K562 (cell line): ENCODE measurements around the gene ZNF451. TPM values are rescaled to one million over a fixed set of nuclear protein-coding genes. Genes with fewer than 3 reads are reported as not detected.
A peak's percentile ranks its signal among the peaks of the same experiment; 100 is the strongest.

ENCODE experiments used
- CBX5 ChIP-seq: IDR thresholded peaks from 2 replicates; pipeline ENCODE4 v1.6.1; 2014; ENCODE audit warnings: low read depth, borderline replicate concordance
- ELF2 ChIP-seq: fragments of 250-450 bp; sonication (Bioruptor Pico); IDR thresholded peaks from 2 replicates; pipeline ENCODE4 v1.5.0; 2021; ENCODE audit warnings: mild to moderate bottlenecking
- ETV1 ChIP-seq: fragments of 450-650 bp; conservative IDR thresholded peaks from 2 replicates; pipeline ENCODE4 v1.6.1; 2016; ENCODE audit warnings: missing genetic modification characterization, control low read depth, low read depth, missing compliant biosample characterization
- ETV5 ChIP-seq: sonication (generic); formaldehyde crosslinking; IDR thresholded peaks from 2 replicates; pipeline ENCODE4 v1.4.0; 2020; ENCODE audit warnings: low read depth, mild to moderate bottlenecking, missing genetic modification reagents
- FIP1L1 ChIP-seq: fragments of 200-400 bp; formaldehyde crosslinking; IDR thresholded peaks from 2 replicates; pipeline ENCODE4 v1.6.1; 2018; ENCODE audit warnings: mild to moderate bottlenecking, low read depth, low read length; ENCODE audit not compliant: poor library complexity, severe bottlenecking
- GATAD2B ChIP-seq: fragments of 450-650 bp; IDR thresholded peaks from 2 replicates; pipeline ENCODE4 v1.6.1; 2017; ENCODE audit warnings: mild to moderate bottlenecking, borderline replicate concordance
- HLTF ChIP-seq: fragments of 450-650 bp; IDR thresholded peaks from 2 replicates; pipeline ENCODE4 v1.6.1; 2016
- MTA1 ChIP-seq: fragments of 450-650 bp; IDR thresholded peaks from 2 replicates; pipeline ENCODE4 v1.6.1; 2017; ENCODE audit warnings: borderline replicate concordance
- PCBP1 ChIP-seq: fragments of 200-400 bp; formaldehyde crosslinking; IDR thresholded peaks from 2 replicates; pipeline ENCODE4 v1.6.1; 2018; ENCODE audit warnings: mild to moderate bottlenecking, low read depth, low read length; ENCODE audit not compliant: poor library complexity, severe bottlenecking
- PHF8 ChIP-seq: fragments of 200-600 bp; sonication (generic); IDR thresholded peaks from 2 replicates; pipeline ENCODE4 v1.6.1; 2012; ENCODE audit warnings: mixed run types, mild to moderate bottlenecking, inconsistent platforms, low read length, moderate library complexity, borderline replicate concordance
- RBM17 ChIP-seq: fragments of 200-400 bp; formaldehyde crosslinking; IDR thresholded peaks from 2 replicates; pipeline ENCODE4 v1.6.1; 2017; ENCODE audit warnings: low read depth, mild to moderate bottlenecking, low read length, borderline replicate concordance
- SMC3 ChIP-seq: conservative IDR thresholded peaks from 2 replicates; pipeline ENCODE4 v1.6.1; 2011; ENCODE audit warnings: low read depth, low read length, improper control_type of control experiment; ENCODE audit not compliant: insufficient read depth
- TAL1 ChIP-seq: fragments of 450-650 bp; IDR thresholded peaks from 2 replicates; pipeline ENCODE4 v1.6.1; 2016; ENCODE audit warnings: mild to moderate bottlenecking
- TCF3 ChIP-seq: sonication (generic); formaldehyde crosslinking; IDR thresholded peaks from 2 replicates; pipeline ENCODE4 v1.4.0; 2020; ENCODE audit warnings: mild to moderate bottlenecking, missing genetic modification reagents
- ZC3H8 ChIP-seq: fragments of 450-650 bp; IDR thresholded peaks from 2 replicates; pipeline ENCODE4 v1.6.1; 2017
- ZNF124 ChIP-seq: sonication (generic); formaldehyde crosslinking; IDR thresholded peaks from 2 replicates; pipeline ENCODE4 v1.8.1; 2022; ENCODE audit warnings: missing genetic modification reagents
- ZNF431 ChIP-seq: sonication (generic); formaldehyde crosslinking; IDR thresholded peaks from 2 replicates; pipeline ENCODE4 v1.8.0; 2022; ENCODE audit warnings: mild to moderate bottlenecking, missing genetic modification reagents
- ZNF79 ChIP-seq: fragments of 250-450 bp; sonication (Bioruptor Pico); IDR thresholded peaks from 2 replicates; pipeline ENCODE4 v1.4.0; 2020; ENCODE audit warnings: low read depth, mild to moderate bottlenecking, moderate library complexity
- polyA plus RNA-seq, 8 experiments: library from polyadenylated mRNA; depleted of rRNA in 4 of 8; stranded (reverse) in 5 of 8; unstranded in 3 of 8; fragments of >200 nt; fragmentation: Nextera tagmentation in 2 of 8; fragmentation: Illumina TruSeq in 1 of 8; extraction: Ambion mirVana in 2 of 8; extraction: Trizol in 1 of 8; gene quantifications; 2 replicates each; pipeline versions ENCODE4 v1.2.1 to v1.2.3, GENCODE V29; 2011 to 2014; ENCODE audit warnings: inconsistent platforms in 1 of 8, missing spikeins in 1 of 8
- total RNA-seq, 7 experiments: library from RNA; depleted of rRNA in 6 of 7; stranded (reverse); fragments of >200 nt in 6 of 7; fragmentation: Illumina TruSeq in 2 of 7; extraction: Trizol in 2 of 7; gene quantifications; 2 replicates each; pipeline versions ENCODE4 v1.2.1 to v1.2.3, GENCODE V29; 2011 to 2021; ENCODE audit warnings: low replicate concordance in 1 of 7
- TF ChIP-seq, protein P1 (sequence below): fragments of 250-450 bp; sonication (Bioruptor Pico); IDR thresholded peaks from 2 replicates; pipeline ENCODE4 v1.5.0; 2020; ENCODE audit warnings: mild to moderate bottlenecking, borderline replicate concordance
- TF ChIP-seq, protein P2 (sequence below): fragments of 450-650 bp; IDR thresholded peaks from 2 replicates; pipeline ENCODE4 v1.6.1; 2017; ENCODE audit warnings: antibody characterized with exemption, mild to moderate bottlenecking
- TF ChIP-seq, protein P3 (sequence below): sonication (generic); formaldehyde crosslinking; IDR thresholded peaks from 2 replicates; pipeline ENCODE4 v1.8.0; 2022; ENCODE audit warnings: missing genetic modification reagents, mild to moderate bottlenecking, borderline replicate concordance

ZNF451 gene
- total and polyA plus RNA-seq, 9 of the 15 experiments (the other 6 are each of a cell fraction or from before 2014, with no cell fraction given), result 16.1 to 74.3 (median 38.3) TPM

DNA sequence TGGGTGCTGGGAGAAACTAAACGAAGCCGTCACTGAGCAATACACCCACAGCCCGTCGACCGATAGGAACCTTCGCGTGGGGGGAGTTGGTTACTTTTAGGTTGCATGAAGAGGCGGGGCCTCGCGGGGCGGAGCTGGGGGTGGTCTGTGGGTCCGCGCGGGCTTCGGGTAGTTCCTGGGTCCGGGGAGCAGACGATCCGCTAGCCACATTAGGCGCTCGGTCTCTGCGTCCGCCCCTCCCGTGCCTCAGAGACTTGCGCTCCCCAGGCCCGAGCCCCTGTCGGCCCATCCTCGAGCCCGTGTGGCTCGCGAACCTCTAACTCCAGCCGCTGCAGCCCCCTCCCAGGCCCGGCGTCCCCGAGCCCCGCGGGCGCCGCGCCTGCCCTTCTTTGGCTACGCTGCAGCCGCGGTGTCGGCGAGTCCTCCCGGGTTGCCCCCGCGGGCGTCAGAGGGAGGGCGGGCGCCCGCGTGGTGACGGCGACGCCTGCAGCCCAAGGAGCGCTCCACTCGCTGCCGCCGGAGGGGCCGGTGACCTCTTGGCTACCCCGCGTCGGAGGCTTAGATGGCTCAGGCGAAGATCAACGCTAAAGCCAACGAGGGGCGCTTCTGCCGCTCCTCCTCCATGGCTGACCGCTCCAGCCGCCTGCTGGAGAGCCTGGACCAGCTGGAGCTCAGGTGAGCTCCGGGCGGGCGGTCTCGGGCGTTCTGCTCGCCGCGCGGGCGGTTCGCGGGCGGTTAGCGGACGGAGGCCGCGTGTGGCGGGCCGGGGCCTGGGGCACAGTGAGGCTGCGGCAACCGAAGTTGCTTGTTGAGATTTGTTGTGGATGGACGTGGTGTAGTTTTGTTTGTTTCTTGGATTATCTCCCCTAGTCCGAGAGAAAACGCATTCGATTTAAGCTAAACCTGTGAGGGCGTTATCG is 82.4 kb downstream of the ZNF451 start, which contains the start of gene BAG2 (continued):
- TF ChIP-seq, protein P1, sequence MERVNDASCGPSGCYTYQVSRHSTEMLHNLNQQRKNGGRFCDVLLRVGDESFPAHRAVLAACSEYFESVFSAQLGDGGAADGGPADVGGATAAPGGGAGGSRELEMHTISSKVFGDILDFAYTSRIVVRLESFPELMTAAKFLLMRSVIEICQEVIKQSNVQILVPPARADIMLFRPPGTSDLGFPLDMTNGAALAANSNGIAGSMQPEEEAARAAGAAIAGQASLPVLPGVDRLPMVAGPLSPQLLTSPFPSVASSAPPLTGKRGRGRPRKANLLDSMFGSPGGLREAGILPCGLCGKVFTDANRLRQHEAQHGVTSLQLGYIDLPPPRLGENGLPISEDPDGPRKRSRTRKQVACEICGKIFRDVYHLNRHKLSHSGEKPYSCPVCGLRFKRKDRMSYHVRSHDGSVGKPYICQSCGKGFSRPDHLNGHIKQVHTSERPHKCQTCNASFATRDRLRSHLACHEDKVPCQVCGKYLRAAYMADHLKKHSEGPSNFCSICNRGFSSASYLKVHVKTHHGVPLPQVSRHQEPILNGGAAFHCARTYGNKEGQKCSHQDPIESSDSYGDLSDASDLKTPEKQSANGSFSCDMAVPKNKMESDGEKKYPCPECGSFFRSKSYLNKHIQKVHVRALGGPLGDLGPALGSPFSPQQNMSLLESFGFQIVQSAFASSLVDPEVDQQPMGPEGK (CRISPR knock-in tag), result no peak
- TF ChIP-seq TCF3 (CRISPR knock-in tag) (no peak; the same call in 1 of the 2 replicates), ZC3H8 (no peak), SMC3 (no peak), TAL1 (no peak), ETV5 (CRISPR knock-in tag) (peak; percentile 55; the same call in 1 of the 2 replicates), GATAD2B (peak; percentile 26; the same call in 1 of the 2 replicates), ZNF431 (CRISPR knock-in tag) (peak; percentile 75), HLTF (no peak), FIP1L1 (peak; percentile 93), ELF2 (peak; percentile 64; the same call in 1 of the 2 replicates), CBX5 (no peak), ZNF79 (CRISPR knock-in tag) (no peak), PCBP1 (peak; percentile 94), ZNF124 (CRISPR knock-in tag) (no peak), RBM17 (no peak), MTA1 (peak; percentile 48; the same call in 1 of the 2 replicates), PHF8 (peak; percentile 88), ETV1 (tag) (no peak)
- TF ChIP-seq, protein P2, sequence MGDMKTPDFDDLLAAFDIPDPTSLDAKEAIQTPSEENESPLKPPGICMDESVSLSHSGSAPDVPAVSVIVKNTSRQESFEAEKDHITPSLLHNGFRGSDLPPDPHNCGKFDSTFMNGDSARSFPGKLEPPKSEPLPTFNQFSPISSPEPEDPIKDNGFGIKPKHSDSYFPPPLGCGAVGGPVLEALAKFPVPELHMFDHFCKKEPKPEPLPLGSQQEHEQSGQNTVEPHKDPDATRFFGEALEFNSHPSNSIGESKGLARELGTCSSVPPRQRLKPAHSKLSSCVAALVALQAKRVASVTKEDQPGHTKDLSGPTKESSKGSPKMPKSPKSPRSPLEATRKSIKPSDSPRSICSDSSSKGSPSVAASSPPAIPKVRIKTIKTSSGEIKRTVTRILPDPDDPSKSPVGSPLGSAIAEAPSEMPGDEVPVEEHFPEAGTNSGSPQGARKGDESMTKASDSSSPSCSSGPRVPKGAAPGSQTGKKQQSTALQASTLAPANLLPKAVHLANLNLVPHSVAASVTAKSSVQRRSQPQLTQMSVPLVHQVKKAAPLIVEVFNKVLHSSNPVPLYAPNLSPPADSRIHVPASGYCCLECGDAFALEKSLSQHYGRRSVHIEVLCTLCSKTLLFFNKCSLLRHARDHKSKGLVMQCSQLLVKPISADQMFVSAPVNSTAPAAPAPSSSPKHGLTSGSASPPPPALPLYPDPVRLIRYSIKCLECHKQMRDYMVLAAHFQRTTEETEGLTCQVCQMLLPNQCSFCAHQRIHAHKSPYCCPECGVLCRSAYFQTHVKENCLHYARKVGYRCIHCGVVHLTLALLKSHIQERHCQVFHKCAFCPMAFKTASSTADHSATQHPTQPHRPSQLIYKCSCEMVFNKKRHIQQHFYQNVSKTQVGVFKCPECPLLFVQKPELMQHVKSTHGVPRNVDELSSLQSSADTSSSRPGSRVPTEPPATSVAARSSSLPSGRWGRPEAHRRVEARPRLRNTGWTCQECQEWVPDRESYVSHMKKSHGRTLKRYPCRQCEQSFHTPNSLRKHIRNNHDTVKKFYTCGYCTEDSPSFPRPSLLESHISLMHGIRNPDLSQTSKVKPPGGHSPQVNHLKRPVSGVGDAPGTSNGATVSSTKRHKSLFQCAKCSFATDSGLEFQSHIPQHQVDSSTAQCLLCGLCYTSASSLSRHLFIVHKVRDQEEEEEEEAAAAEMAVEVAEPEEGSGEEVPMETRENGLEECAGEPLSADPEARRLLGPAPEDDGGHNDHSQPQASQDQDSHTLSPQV, result 0 out of 2 replicates have a peak, but pooled peaks have one; percentile 69
- TF ChIP-seq, protein P3, sequence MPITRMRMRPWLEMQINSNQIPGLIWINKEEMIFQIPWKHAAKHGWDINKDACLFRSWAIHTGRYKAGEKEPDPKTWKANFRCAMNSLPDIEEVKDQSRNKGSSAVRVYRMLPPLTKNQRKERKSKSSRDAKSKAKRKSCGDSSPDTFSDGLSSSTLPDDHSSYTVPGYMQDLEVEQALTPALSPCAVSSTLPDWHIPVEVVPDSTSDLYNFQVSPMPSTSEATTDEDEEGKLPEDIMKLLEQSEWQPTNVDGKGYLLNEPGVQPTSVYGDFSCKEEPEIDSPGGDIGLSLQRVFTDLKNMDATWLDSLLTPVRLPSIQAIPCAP (CRISPR knock-in tag), result no peak
